LNCaP clone FGC (cell line): ENCODE data around the gene CNGA1.

Experiments used
- DNase-seq: peaks from one replicate; pipeline ENCODE4 v3.0.0-alpha.2; 2011; ENCODE audit warnings: low read depth
- H3K4me3 ChIP-seq: 2 replicates; pipeline ENCODE4 v1.5.1; 2011; ENCODE audit warnings: mild to moderate bottlenecking, low read depth, low read length, control low read depth
- TF ChIP-seq, protein P1 (sequence below): IDR thresholded peaks from 2 replicates; pipeline ENCODE4 v1.5.1; 2012; ENCODE audit warnings: mild to moderate bottlenecking; ENCODE audit not compliant: control insufficient read depth, insufficient read depth; ENCODE audit errors: extremely low read depth

CNGA1 gene

DNA sequence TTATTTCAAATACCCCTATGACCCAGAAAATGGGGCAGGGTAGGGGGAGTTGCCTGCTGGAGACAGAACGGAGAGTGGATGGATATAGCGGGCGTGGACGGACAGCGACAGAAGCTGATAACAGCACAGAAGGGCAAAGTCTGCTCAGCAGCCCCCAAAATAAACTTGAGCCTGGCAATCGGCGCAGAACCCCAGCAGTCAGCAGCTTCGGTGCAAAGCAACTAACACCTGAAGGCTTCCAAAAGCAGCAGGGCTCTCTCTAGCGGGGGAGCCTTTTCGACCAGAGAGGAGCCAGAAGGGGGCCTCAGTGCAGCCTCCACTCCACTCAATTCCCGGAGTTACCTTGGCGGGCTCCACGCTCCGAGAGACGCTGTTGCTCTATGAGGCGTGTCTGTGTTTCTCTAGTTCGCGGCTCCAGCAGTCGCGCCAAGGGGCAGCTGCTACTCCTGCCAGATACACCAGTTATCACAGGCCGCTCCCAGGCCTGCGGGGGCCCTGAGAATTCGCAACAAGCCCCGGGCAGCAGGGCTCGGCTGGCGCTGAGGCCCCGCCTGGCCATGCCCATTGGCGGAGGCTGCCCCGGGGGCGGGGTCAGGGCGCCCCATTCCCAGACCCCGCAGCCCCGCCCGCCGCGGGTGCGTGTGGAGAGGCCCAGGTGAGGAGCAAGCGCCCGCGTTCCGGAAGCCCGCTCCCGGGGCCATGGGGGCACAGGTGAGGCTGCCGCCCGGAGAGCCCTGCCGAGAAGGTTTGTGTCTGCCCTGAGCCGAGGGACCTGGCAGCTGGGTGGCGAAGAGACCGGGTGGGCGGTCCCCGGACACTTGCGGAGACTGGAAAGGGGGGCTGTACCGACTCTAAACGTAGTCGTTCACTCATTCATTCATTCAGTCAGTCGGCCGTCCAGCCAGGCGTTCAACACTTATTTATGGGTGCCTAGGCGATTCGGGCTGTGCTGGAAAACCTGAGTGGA, at the start of gene CNGA1, which contains the start of gene NIPAL1:
CNGA1 (minus strand) TSS at position 541 of the 967 bp plus-strand sequence. CDS start 63,992 bp downstream, outside the sequence.
NIPAL1 (plus strand) TSS at position 632 of the 967 bp plus-strand sequence; CDS start at position 700, 68 bp downstream.
- DNase-seq: peak; percentile 41
- TF ChIP-seq, protein P1, sequence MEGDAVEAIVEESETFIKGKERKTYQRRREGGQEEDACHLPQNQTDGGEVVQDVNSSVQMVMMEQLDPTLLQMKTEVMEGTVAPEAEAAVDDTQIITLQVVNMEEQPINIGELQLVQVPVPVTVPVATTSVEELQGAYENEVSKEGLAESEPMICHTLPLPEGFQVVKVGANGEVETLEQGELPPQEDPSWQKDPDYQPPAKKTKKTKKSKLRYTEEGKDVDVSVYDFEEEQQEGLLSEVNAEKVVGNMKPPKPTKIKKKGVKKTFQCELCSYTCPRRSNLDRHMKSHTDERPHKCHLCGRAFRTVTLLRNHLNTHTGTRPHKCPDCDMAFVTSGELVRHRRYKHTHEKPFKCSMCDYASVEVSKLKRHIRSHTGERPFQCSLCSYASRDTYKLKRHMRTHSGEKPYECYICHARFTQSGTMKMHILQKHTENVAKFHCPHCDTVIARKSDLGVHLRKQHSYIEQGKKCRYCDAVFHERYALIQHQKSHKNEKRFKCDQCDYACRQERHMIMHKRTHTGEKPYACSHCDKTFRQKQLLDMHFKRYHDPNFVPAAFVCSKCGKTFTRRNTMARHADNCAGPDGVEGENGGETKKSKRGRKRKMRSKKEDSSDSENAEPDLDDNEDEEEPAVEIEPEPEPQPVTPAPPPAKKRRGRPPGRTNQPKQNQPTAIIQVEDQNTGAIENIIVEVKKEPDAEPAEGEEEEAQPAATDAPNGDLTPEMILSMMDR: peak; percentile 51
- peak within 1 kb of the TSS; percentile 62 for H3K4me3 ChIP-seq

DNA sequence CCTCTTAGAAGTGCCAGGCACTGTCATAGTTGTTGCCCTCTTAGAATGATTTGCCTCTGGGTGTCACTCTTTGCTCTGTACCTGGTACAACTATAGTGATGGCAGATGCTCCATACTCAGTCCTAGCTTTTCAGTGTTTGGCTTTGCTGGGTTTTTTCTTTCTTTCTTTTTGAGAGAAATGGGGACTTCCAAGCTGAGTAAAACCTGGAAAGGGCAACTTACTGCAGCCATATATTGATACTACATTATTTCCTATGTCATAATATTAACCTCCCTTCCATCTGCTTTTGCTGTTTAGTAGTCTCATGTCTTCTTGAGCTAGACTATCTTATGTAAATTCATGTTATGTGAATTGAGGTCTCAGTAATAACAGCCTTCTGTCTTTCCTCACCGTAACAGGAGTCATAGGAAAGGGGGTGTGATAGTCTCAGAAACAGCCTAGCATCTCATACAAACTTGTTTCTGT, 49.1 kb upstream of the CNGA1 start:
- TF ChIP-seq, protein P1: no peak
- no peak for DNase-seq
- no peak overlapping the region for H3K4me3 ChIP-seq

DNA sequence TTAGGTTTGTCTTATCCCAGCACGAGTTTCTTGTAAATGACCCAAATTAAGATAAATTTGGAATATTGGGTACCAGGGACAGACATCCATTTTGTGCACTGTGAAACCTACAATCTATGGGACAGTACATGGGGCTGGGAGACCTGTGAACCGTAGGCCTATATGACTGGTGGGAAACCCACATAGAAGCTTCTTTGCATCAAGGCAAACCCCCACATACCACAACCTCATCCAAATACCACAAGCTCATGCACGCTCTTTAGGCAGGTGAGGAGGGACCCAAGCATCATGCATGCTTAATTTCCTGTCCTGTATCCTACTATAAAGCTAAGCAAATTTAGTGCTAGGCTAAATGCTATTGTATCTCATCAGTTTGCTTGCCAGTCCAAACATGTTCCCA, 47.9 kb upstream of the CNGA1 start:
- no peak for DNase-seq
- TF ChIP-seq, protein P1: no peak
- H3K4me3 ChIP-seq: no peak overlapping the region

DNA sequence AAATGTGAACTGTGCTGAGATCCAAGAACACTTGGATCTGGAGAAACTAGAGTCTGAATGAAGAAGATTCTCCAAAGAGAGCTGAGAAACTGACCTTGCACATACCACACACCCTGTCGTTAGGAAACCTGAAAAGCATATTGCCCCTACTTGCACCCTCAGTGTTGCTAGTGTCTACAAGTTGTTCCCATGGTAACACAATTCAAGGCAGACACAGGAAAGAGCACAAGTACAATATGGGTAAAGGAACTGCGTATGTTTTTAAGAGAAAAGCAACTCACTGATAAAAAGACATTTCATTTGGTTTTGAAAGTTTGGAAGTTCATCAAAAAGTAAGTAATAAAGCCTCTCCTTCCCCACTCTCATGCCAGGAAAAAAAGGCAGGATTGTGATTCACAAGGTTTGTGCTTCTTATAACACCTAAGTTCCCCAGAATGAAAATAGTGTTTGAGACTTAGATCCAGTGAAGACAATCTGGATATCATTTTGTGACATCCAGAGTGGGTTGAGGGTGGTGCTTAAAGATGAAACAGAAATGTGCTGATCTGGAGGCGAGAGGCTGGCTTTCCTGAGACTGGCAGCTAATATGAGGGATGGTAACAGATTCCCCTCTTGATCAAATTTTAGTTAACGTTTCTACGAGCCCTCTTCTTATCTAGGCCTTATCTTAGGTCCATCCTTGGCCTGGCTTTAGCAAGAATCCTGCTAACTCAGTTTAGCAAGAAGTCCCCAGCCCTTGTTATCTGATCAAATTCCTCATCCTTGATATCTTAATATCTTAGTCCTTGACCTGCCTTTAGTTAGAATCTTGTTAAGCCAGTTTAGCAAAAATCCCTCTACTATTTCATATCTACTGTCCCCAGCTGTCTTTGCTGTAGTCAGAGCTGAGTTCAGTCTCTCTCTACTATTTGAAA, 42.4 kb upstream of the CNGA1 start:
- H3K4me3 ChIP-seq: no peak overlapping the region
- TF ChIP-seq, protein P1: no peak
- DNase-seq: no peak

DNA sequence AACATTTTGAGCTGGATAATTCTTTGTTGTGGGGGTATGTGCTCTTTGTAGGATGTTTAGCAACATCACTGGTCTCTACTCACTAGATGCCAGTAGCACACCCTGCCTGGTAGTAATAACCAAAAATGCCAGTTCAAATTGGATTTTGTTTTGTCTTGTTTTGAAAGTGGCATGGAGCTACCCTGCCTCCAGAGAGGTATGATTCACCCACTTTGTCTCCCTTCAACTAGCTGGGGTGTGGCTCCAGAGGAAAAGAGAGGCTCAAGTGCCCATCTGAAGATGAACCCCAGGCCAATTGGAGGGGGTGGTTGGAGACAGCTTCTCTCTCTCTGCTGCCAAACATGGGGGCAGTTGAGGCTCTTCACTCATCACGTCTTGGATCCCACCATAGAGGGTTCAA, 34.6 kb upstream of the CNGA1 start:
- TF ChIP-seq, protein P1: no peak
- H3K4me3 ChIP-seq: no peak overlapping the region
- DNase-seq: no peak

DNA sequence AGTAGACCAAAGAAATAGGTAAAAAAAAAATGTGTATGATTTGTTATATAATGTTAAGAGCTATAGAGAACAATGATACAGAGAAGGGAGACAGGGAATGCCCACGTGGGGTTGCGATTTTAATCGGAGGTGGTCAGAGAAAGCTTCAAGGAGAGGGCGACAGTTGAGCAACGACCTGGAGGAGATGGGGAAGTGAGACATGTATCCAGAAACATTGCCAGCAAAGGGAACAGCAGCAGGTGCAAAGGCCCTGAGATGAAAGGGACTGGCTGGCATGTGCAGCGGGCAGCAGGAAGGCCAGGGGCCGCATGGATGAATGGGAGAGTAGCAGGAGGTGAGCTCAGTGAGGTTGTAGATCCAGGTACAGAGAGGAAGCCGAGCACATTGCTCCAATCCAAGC, 33.0 kb upstream of the CNGA1 start:
- no peak for DNase-seq
- no peak overlapping the region for H3K4me3 ChIP-seq
- TF ChIP-seq, protein P1: no peak
